GM19455 (cell line): ENCODE data around the gene PATZ1.

Experiments used
- ATAC-seq: cut with Tn5 transposase; IDR thresholded peaks from one replicate; pipeline ENCODE4 v1.9.1; 2021; ENCODE audit not compliant: unreplicated experiment

Gene PATZ1

DNA sequence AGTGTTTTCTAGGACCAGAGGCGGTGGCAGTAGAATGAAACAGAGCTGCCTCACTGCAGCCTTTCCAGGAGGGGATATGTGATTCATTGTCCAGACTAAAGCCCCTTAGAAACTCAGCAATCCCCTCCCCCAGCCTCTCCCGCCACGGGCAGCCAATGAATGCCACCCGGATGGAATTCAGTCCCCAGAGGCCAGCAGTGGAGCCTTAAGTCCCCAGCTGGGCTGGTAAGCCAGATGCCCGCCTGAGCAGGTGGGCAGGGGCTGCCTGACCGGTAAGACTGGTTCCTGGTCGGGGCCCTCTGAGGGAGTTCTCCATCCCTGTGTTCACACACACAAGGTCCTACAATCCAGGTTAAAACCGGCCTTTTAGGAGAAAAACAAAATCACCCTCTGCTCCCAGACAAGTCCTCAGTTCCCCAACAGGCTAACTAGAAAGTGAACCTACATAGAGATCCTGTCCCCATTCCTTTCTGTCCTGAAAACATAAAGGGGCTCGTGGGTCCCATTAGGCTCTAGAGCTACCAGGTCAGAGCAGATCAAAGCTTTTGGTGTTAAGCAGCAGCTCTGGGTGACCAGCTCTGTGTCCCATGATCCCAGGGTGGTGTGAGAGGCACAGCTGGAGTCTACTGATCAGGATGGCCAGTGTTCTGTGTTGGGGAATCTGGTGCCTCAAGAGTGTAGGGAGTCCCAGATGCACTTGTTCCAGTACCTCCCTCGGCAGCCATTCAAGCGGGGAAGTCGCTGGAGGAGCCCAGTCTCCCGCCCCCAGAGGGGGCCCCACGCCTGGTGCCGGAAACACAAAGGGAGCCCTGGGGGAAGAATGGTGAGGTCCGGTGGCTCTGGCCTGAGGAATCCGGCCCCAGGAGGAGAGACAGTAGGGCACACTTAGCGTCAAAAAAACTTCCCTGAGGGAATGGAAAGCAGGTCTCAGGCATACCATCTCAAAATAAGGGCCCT, 2.6 kb downstream of the PATZ1 start:
- ATAC-seq = no peak

DNA sequence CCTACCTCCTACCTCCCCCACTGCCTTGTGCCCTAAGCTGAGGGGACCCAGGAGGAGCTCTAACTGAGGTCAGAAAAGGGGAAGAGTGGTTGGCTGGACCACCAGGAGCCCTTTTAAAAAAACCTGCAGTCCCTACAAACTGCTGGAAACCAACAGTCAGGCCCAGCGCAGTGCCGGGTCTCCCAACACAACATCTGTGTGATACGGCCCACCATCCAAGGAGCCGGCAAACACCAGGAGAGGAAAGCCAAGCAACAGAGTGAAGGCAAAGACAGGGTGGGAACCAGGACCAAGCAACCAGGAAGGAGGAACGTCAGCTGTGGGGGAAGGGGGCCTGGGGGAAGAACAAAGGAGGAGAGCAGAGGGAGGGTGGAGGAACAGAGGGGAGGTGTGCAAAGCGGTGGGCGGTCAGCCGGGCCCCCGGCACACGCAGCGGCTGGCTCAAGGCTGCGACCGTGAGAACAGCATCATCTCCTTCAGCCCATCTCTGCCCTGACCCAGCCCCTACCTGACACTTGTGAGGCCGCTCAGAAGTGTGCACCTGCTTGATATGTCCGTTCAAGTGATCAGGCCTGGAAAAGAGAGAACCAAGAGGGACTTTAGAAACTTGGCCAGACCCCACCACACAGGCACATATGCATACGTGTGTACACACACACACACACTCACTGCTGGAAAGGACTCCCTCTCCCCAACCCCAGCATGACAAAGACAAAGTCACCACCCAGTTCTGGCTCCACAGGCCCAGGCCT, 3.6 kb downstream of the PATZ1 start:
- ATAC-seq = no peak

DNA sequence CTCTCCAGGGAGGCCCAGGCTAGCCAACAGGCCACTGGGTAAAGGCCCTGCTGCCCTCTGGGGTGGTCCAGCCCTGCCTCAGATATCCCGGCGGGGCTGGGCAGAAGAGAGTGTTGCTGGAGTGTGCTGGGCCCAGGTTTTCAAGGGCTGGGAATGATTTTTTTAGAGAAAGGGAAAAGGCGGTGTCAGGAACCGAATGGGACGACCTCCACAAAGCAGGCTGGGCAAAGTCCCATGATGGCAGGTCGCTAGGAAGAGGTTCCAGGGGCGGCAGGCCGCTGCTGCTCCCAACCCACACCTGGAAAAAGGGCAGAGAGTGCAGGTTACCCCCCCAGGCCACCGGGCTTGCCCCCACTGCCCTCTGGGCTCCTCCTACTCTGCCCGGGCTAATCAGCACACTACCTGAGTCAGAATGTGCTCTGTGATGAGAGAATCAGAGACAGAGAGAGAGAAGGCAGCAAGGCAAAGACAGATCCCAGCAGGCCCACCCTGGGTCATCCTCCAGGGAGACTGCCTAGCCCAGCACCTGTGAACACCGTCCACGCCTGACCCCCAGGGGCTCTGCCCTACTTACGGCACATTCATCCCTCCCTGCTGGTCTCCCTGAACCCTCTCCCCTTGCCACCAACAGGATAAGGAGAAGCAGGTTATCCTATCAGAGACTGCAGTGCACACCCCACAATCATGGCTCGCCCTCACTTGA, 4.6 kb downstream of the PATZ1 start:
- ATAC-seq = no peak

DNA sequence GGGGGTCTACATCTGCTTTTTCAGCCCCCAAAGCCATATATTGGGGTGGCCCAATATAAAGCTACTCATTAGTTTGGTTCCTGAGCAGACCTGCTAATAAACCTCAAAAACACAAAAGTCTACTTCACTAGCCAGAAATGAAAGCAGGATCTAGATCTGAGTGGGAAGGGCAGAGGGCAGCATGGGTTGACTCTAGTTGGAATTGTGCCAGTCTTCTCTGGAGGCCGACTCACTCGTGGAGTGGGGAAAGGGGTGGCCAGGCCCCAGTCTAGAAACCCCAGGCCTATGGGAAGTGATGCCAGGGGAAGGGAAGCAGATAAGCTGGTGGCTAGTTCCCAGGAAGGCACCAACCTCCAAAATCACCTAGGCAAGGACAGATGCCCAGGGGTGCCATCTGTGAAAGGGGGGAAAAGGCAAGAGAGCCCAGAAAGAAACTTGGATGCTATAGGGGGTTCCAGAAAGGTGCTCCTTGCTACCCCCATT, 5.3 kb downstream of the PATZ1 start:
- ATAC-seq = no peak

DNA sequence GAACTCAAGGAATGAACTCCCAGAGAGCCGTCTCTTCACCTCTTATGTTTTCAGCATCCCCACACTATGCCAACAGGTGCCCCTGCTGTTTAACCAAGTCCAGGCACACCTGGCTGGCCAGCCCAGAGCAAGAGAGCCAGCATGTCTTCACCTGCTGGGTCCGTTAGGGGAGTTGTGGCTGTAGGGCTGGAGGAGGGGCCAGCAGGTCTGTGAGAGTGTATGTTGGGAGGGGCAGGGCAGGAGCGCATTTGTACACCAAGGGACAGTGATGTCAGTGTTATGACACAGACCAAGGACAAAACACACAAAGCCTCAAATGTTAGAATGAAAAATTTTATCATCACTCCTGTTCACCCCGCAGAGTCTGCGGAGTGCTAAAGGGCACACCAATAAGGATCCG, 5.8 kb downstream of the PATZ1 start:
- no peak for ATAC-seq

DNA sequence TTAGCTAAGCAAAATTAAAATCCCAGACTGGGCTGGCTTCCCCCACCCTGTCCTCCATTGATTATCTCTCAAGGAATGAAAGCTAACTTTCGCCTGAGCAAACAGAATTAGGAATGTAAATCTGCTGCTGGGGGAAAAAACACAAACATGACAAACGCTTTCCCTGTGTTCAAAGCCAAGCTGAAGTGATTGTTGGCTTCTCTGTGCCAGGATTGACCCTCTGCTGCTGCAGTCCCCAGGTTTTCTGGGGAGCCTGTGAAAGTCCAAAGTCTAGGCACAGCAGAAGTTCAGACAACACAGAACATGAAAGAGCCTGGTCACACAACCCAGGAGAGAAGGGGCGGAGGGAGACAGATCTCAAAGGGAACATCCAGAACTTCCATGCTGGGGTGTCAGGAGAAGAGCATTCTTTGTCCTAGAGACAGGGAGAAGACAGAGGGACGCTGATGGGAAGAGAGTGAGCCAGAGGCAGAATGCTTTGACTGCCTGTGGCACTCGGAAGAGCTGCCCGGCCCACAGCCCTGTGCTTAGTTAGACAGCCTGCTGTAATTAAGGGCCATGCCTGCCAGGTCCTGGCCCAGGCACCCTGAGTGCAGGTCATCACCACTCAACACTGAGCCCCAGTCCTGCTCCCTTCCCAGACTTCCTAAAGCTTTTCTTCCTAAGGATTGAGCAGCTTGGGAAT, 6.9 kb downstream of the PATZ1 start:
- no peak for ATAC-seq

DNA sequence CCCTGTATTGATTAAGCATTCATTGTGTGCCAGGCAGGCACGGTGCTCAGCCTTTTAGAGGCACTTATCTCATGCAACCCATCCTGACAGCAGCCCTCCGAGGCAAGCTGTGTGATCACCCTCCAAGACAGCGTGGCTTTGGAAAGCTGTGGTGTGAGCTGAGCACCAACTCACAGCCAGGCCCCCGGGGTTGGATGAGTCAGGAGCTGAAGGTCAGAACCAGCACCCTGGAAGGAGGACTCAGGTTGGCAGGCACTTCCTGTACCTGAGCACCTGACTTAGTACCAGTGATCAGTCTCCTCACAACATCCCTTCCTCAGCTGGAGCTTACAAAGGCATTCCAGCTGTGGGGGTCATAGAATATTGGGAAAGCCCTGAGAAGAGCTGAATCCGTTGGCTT, 9.0 kb downstream of the PATZ1 start:
- no peak for ATAC-seq

DNA sequence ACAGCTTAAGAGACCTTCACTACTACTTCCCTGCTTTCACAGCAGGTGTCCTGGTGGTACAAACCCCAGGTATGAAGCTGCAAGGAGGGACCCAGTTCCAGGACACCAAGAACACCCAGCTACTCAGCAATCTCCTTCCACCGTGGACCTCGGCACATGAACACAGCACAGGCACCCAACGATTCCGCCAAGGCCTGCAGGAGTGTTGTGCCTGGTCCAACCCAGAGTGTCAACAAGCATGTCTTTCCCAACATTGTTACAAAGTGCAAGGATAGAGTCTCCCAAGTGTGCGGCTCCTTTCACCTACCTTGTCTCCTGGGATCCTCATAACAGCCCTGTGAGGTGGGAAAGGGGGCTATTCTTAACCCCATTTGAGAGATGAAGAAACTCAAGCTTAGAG, 11.8 kb downstream of the PATZ1 start:
- ATAC-seq = no peak

DNA sequence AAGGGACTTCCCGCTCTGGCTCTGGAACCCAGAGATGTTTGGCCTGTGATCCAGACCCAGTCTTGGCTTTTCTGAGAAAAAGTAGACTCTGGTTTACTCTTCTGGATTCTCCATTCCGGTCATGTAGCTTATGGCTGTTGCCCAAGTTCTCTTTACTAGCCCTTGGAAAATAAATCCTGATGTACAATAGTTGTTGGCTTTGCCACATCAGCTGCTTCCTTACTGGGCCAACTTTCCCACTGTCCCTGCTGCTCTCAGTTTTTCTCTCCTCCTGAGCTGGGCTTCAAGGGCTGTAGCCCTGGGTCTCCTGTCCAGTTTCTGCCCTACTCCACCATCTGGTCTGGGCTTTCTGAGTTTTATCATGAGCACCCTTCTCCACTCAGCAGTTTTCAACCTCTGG, 12.5 kb downstream of the PATZ1 start:
- ATAC-seq = no peak

DNA sequence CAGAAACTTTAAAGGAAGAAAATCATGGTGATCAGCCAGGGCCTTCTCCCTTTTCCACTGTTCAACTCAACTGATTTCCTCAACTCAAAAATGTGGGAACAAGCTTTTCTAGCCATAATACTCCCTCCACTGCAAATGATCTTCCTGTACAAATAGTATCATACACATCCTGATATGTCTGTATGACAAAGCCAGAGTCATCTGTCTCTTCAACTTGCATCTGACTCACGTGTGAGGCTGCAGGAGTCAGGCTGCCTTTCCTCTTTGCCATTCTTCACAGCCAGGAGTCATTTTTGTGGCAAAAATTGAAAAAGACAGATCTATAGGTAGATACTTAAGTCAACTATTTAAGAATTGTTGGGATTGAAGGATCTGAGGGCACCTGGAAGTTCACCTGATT, 13.3 kb downstream of the PATZ1 start:
- no peak for ATAC-seq

DNA sequence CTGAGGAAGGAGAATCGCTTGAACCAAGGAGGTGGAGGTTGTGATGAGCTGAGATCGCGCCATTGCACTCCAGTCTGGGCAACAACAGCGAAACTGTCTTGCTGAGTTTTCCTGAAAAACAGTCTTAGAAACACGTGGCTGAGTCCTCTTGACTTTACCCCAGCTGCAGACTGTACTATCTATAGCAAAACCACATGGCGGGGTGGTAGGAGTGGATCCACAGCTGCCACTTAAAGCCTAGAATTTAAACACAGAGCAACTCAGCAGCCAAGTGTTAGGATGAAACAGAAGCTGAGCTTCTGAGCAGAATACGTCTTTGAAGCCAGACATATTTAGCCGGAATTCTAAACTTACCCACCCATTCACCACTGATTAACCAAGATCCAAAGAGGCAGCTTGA, 14.1 kb downstream of the PATZ1 start:
- no peak for ATAC-seq

DNA sequence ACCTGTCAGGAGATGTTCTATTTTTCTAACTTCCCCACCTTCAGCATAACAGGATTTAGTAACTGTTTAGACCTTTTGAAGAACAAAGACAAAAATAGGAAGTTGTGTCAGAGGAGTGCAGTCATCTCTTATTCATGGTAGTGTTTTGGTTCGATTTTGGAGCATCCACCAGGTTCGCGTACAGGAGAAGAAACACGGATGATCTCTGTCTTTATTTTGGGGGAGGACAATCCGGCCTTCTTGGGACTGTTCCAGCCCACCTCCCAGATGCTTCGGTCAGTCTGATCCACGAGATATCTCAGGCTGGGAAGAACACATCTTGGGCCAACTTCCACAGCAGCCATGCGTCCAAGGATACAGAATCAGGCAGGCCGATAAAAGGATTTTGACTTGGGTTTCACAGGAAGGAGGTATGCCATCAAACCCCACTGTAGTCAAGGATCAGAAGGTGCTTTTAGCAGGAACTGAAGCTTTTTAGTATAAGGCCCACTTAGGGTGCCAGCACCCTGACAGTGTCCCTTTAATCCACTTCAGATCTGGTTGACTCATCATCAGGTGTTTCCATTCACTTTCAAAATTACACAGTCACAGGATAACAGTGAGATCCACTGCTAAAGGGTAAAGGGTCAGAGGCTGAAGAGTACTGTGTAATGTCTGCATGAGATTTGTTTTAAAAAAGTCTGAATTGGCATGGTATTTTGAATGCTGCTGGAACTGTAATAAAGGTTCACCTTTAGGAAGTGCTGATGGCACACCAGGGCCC, 16.5 kb downstream of the PATZ1 start:
- ATAC-seq = no peak

DNA sequence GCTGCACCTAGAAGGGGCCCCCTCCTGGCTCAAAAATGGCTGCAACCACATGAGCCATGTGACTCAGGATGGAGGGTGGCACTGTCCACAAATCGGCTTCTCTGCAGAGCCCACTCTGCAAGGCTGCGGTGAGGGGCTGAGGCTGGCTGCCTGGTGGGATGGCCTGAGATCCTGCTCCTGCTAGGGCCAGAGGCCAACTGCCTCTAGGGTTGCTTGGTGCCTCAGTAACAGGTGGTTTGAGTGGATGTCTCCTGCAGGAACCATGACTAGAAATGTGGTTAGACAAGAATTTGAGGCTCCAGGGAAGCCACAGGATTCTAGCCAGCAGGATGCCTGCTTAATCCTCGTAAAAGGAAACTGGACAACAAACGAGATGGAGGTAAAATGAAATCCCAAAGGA, 17.1 kb downstream of the PATZ1 start:
- no peak for ATAC-seq

DNA sequence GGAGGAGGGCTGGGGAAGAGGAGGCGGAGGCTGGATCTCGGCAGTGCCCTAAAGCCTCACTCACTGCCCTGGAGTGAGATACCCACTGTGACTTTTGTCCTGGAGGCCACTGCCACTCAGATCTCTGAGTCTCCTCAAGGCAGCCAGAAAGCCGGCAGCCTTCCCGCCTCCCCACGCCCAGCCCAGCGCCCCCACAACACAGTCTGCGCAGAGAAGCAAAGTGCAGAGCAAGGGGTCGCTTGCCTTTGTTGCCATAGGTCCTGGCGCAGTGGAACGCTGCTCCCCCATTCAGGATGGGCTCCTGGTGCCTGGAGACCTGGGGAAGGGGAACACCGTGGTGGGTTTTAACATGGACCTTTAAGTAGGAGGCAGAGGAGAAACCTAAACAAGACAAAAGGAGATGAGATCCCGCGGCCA, 17.6 kb downstream of the PATZ1 start:
- ATAC-seq = no peak

DNA sequence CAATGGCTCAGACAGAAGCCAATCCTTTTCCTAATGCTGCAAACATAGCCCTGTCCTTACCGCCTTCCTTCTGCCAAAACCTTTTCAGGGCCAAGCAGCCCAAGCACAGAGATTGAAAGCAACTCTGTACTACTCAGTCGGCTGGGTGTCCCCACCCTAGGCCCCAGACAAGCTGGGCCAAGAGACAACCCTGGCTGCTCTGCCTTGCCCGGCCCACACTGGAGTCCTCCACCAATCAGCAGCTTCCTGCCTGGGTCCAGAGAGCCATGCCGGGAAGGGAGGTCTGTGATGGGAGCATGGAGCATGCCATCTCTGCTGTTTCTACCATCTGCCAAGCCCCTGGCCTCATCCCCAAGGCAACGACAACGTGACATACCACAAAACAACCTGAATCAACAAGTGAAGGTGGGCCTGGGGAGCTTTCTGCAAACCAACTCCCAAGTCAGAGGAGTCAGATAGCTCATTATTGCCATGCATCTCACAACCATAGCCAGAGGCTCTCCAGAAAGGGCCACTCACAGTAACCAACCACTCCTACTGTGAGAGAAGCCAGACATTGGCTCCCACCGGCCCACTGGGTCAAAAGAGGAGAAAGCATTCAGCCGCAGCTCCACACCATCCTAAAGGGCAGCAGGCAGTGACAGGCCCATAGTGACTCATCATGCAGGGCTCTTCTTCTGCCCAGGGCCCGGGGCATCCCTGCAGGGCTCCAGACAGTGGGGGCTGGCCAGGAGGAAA, 18.2 kb downstream of the PATZ1 start:
- ATAC-seq = no peak

DNA sequence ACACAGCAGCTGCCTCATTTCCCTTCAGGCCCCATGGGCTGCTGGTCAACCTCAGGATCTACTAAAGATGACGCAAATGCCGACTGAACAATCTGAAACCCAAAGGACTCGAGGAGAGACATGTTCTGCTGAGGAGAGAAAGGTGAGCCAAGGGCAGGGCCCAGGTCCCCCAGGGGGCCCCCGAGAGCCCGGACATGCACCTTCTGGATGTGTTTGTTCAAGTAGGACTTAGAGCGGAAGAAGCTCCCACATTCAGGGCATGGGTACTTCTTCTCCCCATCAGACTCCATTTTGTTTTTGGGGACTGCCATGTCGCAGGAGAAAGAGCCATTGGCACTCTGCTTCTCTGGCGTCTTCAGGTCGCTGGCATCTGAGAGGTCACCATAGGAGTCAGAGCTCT, 19.3 kb downstream of the PATZ1 start:
- no peak for ATAC-seq

DNA sequence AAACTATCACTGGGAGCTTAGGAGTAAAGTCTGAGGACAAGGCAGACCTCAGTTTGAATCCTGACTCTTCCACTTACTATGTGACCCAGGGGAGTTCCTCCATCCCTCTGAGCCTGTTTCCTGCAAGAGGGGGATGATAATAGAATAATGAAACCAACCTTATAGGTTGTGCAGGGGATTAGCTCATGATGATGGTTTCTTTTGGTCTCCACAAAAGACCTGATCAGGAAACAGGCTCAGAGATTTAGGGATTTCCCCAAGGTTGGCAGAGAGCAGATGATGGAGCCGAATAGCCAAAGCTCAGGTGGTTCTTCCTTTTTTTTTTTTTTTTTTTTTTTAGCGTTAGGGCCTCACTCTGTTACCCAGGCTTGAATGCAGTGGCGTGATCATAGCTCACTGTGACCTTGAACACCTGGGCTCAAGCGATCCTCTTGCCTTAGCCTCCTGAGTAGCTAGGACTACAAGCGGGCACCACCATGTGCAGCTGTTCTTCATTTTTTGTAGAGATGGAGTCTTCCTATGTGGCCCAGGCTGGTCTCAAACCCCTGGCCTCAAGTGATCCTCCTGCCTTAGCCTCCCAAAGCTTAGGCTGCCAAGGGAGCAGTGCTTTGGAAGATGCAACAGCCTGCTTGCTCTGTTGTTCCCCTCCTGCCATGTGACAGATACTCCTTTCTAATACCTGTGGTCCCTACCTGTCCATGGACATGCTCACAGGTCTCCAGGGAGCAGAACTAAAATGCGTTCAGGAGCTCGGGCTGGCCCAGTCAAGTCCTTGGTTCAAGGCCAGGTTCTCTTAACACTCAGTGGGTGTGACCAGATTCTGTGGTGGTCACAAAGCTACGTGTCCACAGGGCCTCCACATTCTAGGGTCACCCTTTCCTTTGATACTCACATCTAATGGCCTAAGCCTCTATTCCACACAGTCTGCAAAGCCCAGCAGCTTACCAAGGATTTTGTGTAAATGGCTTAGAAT, 22.3 kb downstream of the PATZ1 start:
- no peak for ATAC-seq

DNA sequence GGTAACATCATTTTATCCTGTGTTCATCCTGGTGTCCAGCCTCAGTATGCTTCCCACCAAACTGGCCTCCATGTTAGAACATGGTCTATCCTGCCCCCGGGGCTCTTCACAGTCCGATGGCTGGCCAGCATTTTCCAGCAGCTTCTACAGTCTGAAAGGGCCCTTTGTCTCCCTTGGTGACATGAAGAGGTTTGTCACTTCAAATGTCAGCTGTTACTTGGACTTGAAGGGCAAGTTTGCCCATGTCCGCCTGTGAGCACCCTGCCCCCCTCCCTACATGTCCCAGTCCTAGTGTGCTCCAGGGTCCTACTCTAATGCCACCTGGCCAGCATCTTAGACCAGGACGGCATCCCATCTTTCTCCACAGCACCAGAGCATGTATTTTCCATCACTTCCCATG, 24.7 kb downstream of the PATZ1 start:
- ATAC-seq = no peak
